ENCODE measurements around the gene HBP1.

HBP1 gene

DNA sequence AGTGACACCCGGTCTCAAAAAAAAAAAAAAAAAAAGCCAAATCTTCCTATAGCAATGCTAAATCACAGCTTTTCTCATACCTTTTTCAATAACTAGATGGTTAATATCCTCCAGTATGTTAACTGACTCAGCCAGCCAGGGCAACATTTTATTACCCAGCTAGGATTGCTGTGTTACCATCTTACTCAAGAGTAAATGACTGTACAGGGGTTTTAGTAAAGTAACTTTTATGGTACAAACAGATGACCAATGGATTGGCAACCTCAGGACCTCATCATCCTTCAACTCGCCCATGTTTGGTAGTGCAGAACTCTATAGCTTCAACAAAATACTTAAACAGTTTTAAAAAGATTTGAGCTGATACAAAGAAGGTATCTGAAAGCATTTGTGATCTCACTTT lies 59.5 kb downstream of the HBP1 start:
- no peak overlapping the region for H3K4me3 ChIP-seq (ENCODE audit: low read depth, low read length)
- no peak for DNase-seq (ENCODE audit: low read depth, low spot score)
- TF ChIP-seq, protein P1, sequence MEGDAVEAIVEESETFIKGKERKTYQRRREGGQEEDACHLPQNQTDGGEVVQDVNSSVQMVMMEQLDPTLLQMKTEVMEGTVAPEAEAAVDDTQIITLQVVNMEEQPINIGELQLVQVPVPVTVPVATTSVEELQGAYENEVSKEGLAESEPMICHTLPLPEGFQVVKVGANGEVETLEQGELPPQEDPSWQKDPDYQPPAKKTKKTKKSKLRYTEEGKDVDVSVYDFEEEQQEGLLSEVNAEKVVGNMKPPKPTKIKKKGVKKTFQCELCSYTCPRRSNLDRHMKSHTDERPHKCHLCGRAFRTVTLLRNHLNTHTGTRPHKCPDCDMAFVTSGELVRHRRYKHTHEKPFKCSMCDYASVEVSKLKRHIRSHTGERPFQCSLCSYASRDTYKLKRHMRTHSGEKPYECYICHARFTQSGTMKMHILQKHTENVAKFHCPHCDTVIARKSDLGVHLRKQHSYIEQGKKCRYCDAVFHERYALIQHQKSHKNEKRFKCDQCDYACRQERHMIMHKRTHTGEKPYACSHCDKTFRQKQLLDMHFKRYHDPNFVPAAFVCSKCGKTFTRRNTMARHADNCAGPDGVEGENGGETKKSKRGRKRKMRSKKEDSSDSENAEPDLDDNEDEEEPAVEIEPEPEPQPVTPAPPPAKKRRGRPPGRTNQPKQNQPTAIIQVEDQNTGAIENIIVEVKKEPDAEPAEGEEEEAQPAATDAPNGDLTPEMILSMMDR (IDR thresholded peaks at IDR 0.05; ENCODE audit: low read depth, low read length): no peak
- in situ Hi-C loops (cut with HindIII; ENCODE audit: low sequenced_read_pairs): no loop called here

DNA sequence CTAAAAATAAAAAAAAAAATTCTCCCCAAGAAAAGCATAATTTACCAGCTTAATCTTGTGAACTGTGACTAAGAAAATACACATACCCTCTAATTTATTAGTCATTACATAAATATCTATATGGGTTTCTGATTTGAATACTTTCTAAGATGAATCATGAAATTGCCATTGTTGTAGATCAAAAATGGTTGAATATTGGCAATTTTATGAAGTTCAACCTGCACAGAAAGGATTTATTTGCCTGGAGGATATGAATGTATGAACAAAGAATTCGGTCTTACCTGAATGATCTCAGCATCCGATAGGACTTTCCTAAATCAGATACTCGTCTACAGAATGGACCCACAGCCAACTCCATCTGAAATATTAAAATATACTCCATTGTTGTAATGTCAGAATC lies 61.5 kb downstream of the HBP1 start:
- in situ Hi-C loops (cut with HindIII; ENCODE audit: low sequenced_read_pairs): no loop called here
- TF ChIP-seq, protein P1 (IDR thresholded peaks at IDR 0.05; ENCODE audit: low read depth, low read length): no peak
- H3K4me3 ChIP-seq (ENCODE audit: low read depth, low read length): no peak overlapping the region
- peak; percentile 26 for DNase-seq (ENCODE audit: low read depth, low spot score)

DNA sequence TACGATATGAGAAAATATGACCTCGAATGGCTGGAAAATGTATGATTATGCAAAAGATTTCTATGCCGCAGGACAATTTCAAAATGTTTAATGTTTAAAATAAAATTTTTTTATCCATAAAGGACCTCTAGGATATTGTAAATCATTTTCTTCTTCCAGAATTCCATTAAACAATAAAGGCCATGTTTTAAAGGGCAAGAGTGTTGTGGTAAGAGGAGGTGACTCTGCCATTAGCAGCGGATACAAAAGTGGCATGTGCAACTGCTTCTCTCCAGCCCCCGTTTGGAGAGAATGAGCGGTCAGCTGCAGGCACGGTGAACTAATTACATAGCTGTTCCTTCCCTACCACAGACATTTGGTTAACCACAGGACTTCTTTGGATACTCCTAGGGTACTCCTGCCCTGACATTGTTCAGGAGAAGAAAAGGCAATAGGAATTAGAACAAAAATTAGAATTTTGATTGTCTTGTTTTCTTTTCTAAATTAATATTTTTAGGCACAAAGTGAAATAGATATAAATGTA lies 63.8 kb downstream of the HBP1 start:
- no peak overlapping the region for H3K4me3 ChIP-seq (ENCODE audit: low read depth, low read length)
- TF ChIP-seq, protein P1 (IDR thresholded peaks at IDR 0.05; ENCODE audit: low read depth, low read length): no peak
- in situ Hi-C loops (cut with HindIII; ENCODE audit: low sequenced_read_pairs): no loop called here
- DNase-seq (ENCODE audit: low read depth, low spot score): peak; percentile 77

DNA sequence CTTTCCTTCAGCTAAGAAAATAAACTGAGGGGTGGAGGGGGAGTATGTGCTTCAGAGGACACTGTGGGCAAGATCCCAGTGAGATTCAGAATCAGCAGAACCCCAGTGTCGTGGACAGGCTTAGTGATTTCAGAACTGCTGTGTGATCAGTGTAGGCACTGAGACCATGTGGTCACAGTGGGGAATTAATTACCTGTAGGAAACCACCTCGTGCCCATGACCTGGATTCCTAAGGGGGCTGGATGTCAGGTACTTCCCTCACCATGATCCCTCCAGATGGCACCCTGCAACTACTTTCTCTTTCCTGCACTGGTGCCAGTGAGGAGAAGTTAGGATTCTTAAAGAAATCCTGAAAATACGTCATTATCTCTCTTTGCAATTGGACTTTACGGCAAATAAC lies 64.4 kb downstream of the HBP1 start:
- TF ChIP-seq, protein P1 (IDR thresholded peaks at IDR 0.05; ENCODE audit: low read depth, low read length): no peak
- no peak for DNase-seq (ENCODE audit: low read depth, low spot score)
- in situ Hi-C loops (cut with HindIII; ENCODE audit: low sequenced_read_pairs): no loop called here

DNA sequence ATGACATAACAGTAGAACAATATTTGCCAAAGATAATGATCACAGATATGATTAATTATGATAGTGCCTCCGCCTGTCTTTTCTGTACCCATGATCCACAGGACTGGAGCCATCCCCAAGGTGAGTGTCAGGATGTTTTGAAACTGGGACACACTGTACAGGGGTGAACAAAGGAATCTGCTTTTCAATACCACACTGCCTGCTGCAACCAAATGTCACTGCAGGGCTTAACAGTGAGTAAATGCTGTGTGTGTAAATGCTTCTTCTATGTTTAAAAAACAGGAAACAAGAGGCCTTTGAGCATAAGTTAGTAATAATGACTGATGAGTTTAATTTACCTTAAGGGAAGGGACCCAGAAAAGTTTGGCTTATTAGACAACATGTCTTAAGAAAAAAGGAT lies 65.2 kb downstream of the HBP1 start:
- no peak for DNase-seq (ENCODE audit: low read depth, low spot score)
- TF ChIP-seq, protein P1 (IDR thresholded peaks at IDR 0.05; ENCODE audit: low read depth, low read length): no peak
- in situ Hi-C loops (cut with HindIII; ENCODE audit: low sequenced_read_pairs): no loop called here
- H3K4me3 ChIP-seq (ENCODE audit: low read depth, low read length): no peak overlapping the region

More for the DNA sequence above, 64.4 kb downstream of the HBP1 start:
- H3K4me3 ChIP-seq (ENCODE audit: low read depth, low read length): no peak overlapping the region

DNA sequence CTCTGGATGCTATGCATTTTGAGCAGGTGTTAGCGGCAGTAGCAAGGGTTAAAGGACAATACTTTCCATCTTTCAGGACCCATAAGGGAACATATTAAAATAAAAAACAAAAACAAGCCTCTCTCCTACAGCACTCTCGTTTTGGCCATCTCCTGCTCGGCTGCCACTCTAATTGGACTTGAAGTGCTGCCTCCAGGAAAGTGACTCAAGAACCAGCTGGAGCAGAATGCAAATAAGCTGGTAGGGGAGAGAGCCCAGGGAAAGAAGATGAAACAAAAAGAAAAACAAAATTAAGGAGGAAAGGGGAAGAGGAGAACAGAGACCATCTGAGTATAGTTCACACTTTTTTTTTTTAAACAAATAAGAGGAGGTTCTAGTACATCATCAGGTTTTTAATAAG lies 65.6 kb downstream of the HBP1 start:
- TF ChIP-seq, protein P1 (IDR thresholded peaks at IDR 0.05; ENCODE audit: low read depth, low read length): no peak
- H3K4me3 ChIP-seq (ENCODE audit: low read depth, low read length): no peak overlapping the region
- in situ Hi-C loops (cut with HindIII; ENCODE audit: low sequenced_read_pairs): no loop called here
- no peak for DNase-seq (ENCODE audit: low read depth, low spot score)

DNA sequence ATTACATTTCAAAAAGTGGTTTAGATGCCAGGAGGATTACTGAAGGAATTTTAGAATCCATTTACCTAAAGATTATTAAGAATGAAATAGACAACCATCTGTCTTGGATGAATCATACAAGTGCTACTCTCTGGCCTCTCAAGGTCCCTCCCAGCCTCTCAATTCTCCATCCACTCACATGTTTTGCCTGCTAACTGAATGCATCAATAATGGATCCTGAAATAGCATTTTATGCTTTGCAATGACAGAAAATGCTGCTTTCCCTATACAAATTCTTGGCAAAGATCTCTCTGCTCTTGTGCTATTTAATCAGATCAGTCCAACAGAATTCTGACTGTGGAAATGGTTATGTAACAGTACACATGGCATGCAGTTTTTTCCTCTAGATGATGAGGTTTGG lies 68.1 kb downstream of the HBP1 start:
- no peak for DNase-seq (ENCODE audit: low read depth, low spot score)
- TF ChIP-seq, protein P1 (IDR thresholded peaks at IDR 0.05; ENCODE audit: low read depth, low read length): no peak
- in situ Hi-C loops (cut with HindIII; ENCODE audit: low sequenced_read_pairs): no loop called here
- no peak overlapping the region for H3K4me3 ChIP-seq (ENCODE audit: low read depth, low read length)
